ENCODE data around the gene HLA-C.
"Not testable (repeated sequence)": the region's sequence is repeated elsewhere in the genome, so short reads cannot be mapped to it uniquely, and the experiment has no call there.

The HLA-C gene

GRCh38 chr6:31268836-31269235 is 3.1 kb downstream of the HLA-C start:
- no peak for DNase-seq

DNA sequence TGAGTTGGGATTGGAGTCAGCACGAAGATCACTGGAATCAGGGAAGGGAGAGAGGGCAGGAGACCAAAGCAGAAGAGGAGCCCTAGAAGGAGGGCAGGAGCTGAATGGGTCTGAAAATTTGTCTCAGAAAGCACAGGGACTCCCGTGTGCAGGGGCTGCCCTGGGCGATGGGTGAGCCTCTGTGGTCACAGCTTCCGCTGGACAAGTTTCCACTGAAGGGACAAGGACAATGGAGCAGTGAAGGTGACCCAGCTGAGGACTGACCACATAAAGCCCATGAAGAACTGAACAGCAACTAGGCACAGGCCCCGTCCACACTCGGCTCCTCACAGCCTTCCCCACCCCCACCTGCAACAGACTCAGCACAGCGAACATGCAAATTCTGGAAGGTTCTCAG is 3.5 kb downstream of the HLA-C start:
- no peak for DNase-seq

DNA sequence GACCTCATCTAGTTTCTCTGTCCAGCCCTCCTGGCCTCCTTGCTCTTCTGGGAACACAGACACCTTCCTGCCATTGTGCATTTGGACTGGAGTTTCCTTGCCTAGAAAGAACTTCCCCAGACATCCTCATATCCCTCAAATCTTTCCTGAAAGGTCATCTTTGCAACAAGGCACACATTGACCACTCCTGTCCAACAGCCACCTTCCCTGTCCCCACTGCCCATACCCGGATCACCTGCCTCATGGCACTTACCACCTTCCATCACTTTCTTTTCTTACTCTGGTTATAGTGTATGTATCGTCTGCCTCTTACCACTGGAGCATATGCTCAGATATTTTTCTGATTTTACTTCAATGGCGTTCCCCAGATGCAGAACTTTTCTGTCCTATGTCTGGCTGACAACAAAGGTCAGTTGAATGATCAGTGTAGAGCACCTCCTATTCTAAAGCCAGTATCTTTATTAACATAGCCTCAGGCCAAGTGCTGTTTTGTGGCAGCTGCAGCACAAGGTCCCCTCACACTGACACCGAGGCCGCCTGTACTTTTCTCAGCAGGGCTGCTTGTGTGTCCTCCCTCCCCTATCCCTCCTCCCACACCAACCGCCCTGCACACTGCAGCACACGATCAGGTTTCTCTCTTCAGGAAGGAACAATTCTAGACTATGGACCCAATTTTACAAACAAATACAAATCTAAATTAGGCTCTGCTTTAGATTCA is 4.1 kb downstream of the HLA-C start:
- DNase-seq: no peak

GRCh38 chr6:31266567-31267360 is 5.1 kb downstream of the HLA-C start:
- no peak for DNase-seq

GRCh38 chr6:31265926-31266325 is 6.0 kb downstream of the HLA-C start:
- DNase-seq: no peak

- not testable (repeated sequence) for DNase-seq
Measured at GRCh38 chr6:31263346-31263933, 8.5 kb downstream of the HLA-C start.

DNA sequence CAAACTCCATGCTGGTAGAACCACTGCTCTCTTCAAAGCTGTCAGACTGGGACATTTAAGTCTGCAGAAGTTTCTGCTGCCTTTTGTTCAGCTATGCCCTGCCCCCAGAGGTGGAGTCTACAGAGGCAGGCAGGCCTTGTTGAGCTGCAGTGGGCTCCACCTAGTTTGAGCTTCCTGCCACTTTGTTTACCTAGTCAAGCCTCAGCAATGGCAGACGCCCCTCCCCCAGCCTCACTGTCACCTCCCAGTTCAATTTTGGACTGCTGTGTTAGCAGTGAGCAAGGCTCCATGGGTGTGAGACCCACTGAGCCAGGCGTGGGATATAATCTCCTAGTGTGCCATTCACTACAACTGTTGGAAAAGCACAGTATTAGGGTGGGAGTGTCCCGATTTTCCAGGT is 11.9 kb downstream of the HLA-C start:
- DNase-seq: not testable (repeated sequence)

GRCh38 chr6:31252625-31253024 is 19.3 kb downstream of the HLA-C start:
- no peak for DNase-seq

DNA sequence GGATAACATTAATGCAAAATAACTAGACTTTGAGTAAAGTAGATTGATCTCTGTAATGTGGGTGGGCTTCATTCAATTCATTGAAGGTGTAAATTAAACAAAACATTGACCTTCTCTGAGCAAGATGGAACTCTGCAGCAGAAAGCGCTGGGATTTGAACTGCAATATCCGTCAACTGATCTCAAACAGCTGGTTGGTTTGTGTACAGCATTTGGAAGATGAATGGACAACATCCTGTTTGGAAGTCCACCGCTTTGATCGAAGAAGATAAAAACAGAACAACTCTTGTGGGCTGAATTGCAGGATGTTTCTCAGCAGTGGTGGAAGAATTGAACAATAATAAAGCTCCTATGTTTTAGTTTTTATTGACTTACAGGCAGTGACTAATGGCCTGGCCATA is 20.6 kb downstream of the HLA-C start:
- DNase-seq: no peak

GRCh38 chr6:31249184-31249583 is 22.7 kb downstream of the HLA-C start:
- no peak for DNase-seq

DNA sequence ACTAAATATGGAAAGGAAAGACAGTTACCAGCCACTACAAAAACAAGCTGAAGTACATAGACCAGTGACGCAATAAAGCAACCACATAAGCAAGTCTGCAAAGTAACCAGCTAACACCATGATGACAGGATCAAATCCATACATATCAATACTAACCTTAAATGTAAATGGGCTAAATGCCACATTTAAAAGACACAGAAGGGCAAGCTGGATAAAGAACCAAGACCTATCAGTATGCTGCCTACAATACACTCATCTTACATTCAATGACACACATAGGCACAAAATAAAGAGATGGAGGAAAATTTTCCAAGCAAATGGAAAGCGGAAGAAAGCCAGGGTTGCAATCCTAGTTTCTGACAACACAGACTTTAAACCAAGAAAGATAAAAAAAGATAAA is 24.1 kb downstream of the HLA-C start:
- DNase-seq: no peak

DNA sequence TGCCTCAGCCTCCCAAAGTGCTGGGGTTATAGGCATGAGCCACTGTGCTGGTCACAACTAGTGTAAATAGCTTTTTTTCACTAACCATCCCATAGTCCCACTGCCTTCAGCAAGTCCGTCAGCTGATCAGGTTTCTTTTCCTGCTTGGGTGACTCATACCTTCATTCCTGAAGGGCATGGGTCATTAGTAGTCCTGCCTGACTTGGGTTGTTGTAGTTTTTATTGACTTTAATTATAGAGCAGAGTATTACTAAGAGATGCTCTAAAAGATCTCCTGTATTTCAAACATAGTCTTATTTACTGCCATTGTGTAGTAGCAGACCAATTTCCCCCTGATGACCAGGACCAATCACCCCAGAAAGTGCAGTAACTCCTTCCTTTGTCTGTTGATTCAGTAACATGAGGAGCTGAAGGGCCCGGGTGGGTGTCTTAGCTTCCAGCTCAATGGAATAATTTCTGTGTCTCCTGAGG is 25.8 kb downstream of the HLA-C start:
- no peak for DNase-seq

- DNase-seq: no peak
Measured at GRCh38 chr6:31243508-31243907, 28.4 kb downstream of the HLA-C start.

GRCh38 chr6:31239854-31240253 is 32.0 kb downstream of the HLA-C start:
- DNase-seq: no peak

- not testable (repeated sequence) for DNase-seq
Measured at GRCh38 chr6:31234101-31234500, 37.8 kb downstream of the HLA-C start.

DNA sequence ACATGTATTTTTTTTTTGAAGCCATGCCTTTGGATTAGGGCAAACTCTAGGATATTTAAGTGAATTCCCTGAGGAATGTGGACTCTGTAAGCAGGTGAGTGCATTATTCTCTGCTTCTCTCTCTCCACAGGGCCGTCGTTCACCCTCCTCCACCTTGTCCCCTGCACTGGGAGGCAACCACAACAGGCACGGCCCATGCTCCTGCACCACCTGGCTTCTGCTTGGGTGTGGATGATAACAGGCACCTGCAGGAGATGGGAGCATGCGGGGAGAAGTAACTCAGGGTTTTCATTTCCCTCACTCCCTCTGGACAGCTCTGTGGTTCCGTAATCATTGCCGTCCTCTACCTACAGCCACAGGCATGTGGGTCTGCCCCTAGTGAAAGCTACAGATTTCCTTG is 43.4 kb downstream of the HLA-C start:
- no peak for DNase-seq

- DNase-seq: no peak
Measured at GRCh38 chr6:31227143-31227542, 44.7 kb downstream of the HLA-C start.

- DNase-seq: no peak
Measured at GRCh38 chr6:31225735-31226134, 46.2 kb downstream of the HLA-C start.

DNA sequence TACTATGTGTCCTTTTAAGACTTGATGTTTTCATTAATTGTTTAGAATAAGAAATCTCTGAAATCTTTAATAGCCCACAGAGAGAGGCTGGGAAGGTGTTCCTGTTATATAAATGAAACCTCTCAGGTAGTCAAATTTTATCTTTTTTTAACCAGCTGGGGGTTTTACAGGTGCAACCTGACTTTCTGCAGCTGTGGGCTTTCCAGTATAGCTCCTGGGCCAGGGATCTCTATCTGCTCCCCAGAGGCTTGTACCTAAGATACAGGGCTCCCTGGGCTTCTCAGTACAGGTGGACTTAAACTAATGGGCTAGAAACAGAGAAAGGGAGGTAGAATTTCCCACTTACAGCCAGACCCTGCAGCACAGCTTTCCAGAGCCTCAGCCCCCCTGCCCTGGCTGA is 49.4 kb downstream of the HLA-C start:
- DNase-seq: no peak
